ENCODE data around the gene HDAC4.

DNA sequence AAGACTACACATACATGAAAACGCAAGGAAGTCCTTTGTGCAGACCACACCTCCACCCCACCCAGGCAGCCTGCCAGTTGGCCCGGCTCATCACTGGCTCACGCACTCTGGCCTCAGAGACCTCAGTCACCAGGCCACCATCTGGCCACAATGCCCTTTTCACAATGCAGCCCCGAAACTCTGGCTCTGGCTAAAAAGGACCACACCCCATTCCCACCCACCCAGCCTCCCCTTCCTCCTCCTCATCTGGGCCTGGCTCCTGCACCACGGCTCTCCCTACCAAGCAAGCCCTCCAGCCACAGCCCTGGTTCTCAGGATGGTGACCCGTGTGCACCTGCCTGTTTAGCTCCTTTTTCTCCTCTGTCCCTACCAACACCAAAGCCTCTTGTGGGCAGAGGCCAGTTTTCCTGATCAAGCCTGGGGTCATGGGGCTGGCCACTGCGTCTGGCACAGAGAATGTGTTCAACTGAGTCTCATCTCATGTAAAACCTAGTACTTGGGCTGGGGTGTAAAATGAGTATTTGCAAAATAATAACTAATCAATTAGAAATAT lies 7.4 kb downstream of the HDAC4 start:
- TF ChIP-seq, protein P1, sequence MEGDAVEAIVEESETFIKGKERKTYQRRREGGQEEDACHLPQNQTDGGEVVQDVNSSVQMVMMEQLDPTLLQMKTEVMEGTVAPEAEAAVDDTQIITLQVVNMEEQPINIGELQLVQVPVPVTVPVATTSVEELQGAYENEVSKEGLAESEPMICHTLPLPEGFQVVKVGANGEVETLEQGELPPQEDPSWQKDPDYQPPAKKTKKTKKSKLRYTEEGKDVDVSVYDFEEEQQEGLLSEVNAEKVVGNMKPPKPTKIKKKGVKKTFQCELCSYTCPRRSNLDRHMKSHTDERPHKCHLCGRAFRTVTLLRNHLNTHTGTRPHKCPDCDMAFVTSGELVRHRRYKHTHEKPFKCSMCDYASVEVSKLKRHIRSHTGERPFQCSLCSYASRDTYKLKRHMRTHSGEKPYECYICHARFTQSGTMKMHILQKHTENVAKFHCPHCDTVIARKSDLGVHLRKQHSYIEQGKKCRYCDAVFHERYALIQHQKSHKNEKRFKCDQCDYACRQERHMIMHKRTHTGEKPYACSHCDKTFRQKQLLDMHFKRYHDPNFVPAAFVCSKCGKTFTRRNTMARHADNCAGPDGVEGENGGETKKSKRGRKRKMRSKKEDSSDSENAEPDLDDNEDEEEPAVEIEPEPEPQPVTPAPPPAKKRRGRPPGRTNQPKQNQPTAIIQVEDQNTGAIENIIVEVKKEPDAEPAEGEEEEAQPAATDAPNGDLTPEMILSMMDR (IDR thresholded peaks at IDR 0.05): no peak
- TF ChIP-seq POLR2A (IDR thresholded peaks at IDR 0.05) (no peak), POLR2AphosphoS5 (IDR thresholded peaks at IDR 0.05; ENCODE audit: insufficient read depth in 1 of 2, low read depth in 1 of 2) (no peak)
